ENCODE measurements around the gene LDLRAD3.

GRCh38 chr11:36026315-36026968, 82.6 kb downstream of the LDLRAD3 start:
- TF ChIP-seq CTCF (IDR thresholded peaks at IDR 0.05 in 2 of 3, conservative IDR thresholded peaks at IDR 0.05 in 1 of 3; ENCODE audit: borderline replicate concordance in 1 of 3, insufficient read depth in 1 of 3, low read depth in 2 of 3, low read length in 2 of 3) (no peak), EZH2 (IDR thresholded peaks at IDR 0.05) (no peak), ZNF274 (IDR thresholded peaks at IDR 0.05; ENCODE audit: low read depth, low read length) (no peak), ZBTB33 (IDR thresholded peaks at IDR 0.05; ENCODE audit: extremely low read depth, insufficient replicate concordance, low read length) (no peak)
